Nephron progenitor cell (in vitro differentiated cells): ENCODE measurements around the gene TRIM32.

ENCODE experiments used
- DNase-seq: peaks from one replicate; pipeline ENCODE4 v3.0.0; 2021
- H3K27ac Mint-ChIP-seq: 2 replicates; pipeline ENCODE4 v1.8.0; 2021; ENCODE audit warnings: mild to moderate bottlenecking, moderate library complexity, mixed read lengths
- H3K27me3 Mint-ChIP-seq: 2 replicates; pipeline ENCODE4 v1.8.0; 2021; ENCODE audit warnings: mild to moderate bottlenecking, low read depth, mixed read lengths; ENCODE audit not compliant: poor library complexity
- H3K36me3 Mint-ChIP-seq: 2 replicates; pipeline ENCODE4 v1.8.0; 2021; ENCODE audit warnings: low read depth, mixed read lengths
- H3K4me1 Mint-ChIP-seq: 2 replicates; pipeline ENCODE4 v1.8.0; 2021; ENCODE audit warnings: mixed read lengths
- H3K4me3 Mint-ChIP-seq: 2 replicates; pipeline ENCODE4 v1.8.0; 2021; ENCODE audit warnings: mild to moderate bottlenecking, moderate library complexity, mixed read lengths
- H3K9me3 Mint-ChIP-seq: 2 replicates; pipeline ENCODE4 v1.8.0; 2021; ENCODE audit warnings: mild to moderate bottlenecking, moderate library complexity, mixed read lengths
- TF ChIP-seq, protein P1 (sequence below): fragments of 200-600 bp; sonication (generic); IDR thresholded peaks from 2 replicates; pipeline ENCODE4 v1.5.0; 2021; ENCODE audit warnings: antibody characterized with exemption

The TRIM32 gene

DNA sequence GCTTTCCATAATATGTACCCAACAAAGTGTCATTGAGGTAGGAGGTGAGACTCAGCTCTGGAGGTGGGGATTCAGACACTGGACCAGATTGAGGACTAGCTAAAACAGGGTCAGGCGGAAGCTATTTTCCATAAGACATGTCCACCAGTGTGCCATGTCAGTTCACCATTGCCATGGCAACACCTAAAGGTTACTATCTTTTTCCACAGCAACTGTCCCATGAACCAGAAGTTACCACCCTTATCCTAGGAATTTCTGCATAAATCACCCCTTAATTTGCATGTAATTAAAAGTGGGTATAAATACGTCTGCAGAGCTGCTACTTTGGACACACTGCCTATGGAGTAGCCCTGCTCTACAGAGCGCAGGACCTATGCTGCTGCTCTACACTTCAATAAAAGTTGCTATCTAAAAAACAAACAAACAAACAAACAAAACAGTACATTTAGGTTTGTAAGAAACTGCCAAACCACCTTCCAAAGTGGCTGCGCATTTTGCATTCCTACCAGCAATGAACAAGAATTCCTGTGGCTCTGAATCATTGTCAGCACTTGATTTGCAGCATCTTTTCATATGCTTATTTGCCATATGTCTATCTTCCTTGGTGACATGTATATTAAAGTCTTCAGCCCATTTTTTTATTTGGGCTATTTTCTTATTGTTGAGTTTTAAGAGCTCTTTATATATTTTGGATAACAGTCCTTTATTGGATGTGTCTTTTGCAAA, 18.0 kb upstream of the TRIM32 start:
- DNase-seq = no peak
- Mint-ChIP-seq H3K4me3 (no peak overlapping the region), H3K27me3 (peaks cover 4% of the 10 kb centered on the region), H3K4me1 (no peaks in the 10 kb centered on the region), H3K27ac (no peak overlapping the region), H3K9me3 (peaks cover 38% of the 10 kb centered on the region), H3K36me3 (peaks cover 26% of the 10 kb centered on the region)
- TF ChIP-seq, protein P1, sequence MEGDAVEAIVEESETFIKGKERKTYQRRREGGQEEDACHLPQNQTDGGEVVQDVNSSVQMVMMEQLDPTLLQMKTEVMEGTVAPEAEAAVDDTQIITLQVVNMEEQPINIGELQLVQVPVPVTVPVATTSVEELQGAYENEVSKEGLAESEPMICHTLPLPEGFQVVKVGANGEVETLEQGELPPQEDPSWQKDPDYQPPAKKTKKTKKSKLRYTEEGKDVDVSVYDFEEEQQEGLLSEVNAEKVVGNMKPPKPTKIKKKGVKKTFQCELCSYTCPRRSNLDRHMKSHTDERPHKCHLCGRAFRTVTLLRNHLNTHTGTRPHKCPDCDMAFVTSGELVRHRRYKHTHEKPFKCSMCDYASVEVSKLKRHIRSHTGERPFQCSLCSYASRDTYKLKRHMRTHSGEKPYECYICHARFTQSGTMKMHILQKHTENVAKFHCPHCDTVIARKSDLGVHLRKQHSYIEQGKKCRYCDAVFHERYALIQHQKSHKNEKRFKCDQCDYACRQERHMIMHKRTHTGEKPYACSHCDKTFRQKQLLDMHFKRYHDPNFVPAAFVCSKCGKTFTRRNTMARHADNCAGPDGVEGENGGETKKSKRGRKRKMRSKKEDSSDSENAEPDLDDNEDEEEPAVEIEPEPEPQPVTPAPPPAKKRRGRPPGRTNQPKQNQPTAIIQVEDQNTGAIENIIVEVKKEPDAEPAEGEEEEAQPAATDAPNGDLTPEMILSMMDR = no peak

DNA sequence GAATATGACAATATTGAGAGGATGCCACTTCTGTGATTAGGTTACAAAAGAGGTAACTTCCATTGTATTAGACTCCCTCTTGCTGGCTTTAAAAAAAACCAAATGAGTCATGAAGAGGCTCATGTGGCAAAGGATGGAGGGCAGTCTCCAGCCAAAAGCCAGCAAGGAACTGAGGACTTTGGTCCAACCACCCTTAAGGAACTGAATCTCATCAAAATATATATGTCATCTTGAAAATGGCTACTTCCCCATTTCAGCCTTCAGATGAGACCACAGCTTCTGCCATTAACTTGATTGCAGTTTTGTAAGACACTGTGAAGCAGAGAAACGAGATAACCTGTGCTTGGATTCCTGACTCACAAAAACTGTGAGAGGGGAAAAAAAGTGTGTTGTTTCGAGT, 15.5 kb upstream of the TRIM32 start:
- DNase-seq = no peak
- Mint-ChIP-seq H3K4me1 (peaks cover 14% of the 10 kb centered on the region), H3K36me3 (peaks cover 42% of the 10 kb centered on the region), H3K27me3 (peaks cover 4% of the 10 kb centered on the region), H3K4me3 (no peak overlapping the region), H3K9me3 (peaks cover 50% of the 10 kb centered on the region), H3K27ac (no peak overlapping the region)
- TF ChIP-seq, protein P1 = no peak

DNA sequence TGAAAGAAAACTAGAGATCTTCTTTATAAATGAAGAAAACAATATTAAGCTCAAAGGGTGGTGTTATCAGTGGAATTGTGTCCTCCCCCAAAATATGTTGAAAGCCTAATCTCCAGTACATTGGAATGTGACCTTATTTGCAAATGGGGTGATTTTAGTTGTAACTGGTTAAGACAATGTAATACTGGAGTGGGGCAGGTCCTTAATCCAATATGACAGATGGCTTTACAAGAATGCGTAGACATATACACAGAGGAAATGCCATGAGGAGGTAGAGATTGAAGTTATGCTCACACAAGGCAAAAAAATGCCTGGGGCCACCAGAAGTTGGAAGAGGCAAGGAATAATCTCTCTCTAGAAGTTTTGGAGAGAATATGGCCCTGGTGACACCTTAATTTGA, 13.7 kb upstream of the TRIM32 start:
- peaks cover 4% of the 10 kb centered on the region for H3K27me3 Mint-ChIP-seq
- peaks cover 29% of the 10 kb centered on the region for H3K4me1 Mint-ChIP-seq
- TF ChIP-seq, protein P1 = no peak
- peaks cover 50% of the 10 kb centered on the region for H3K9me3 Mint-ChIP-seq
- H3K36me3 Mint-ChIP-seq = peaks cover 42% of the 10 kb centered on the region
- no peak overlapping the region for H3K27ac Mint-ChIP-seq
- no peak overlapping the region for H3K4me3 Mint-ChIP-seq
- no peak for DNase-seq

DNA sequence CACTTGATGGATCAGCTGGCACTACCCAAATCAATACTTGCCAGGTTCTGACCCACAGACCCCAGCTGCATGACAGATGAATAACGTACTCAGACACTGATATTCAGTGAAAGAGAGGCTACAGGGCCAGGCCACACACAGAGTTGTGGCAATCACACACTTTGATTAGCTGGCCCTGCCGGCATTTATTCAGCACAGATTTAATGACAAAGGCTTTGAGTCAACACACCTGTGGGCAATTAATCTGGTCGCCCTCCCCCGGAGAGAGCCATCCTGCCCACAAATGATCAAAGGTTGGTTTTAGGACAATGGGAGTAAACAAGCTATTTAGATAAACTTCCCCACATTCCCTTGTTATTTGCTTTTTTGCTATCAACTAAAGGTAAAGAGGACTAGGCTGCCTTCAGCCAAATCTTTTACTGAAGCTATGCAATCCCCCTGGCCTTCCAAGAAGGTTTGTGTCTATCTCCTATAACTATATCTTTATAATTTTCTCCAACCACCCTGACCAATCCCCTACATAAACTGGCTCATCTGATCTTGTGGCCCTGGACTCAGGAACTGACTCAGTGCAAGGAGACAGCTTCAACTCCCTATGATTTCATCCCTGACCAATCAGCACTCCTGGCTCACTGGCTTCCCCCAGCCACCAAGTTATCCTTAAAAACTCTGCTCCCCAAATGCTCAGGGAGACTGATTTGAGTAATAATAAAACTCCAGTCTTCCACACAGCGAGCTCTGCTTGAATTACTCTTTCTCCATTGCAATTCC, 12.7 kb upstream of the TRIM32 start:
- no peak for DNase-seq
- Mint-ChIP-seq H3K27me3 (no peaks in the 10 kb centered on the region), H3K27ac (no peak overlapping the region), H3K4me3 (no peak overlapping the region), H3K36me3 (peaks cover 42% of the 10 kb centered on the region), H3K9me3 (peaks cover 46% of the 10 kb centered on the region), H3K4me1 (peaks cover 29% of the 10 kb centered on the region)
- TF ChIP-seq, protein P1 = no peak

DNA sequence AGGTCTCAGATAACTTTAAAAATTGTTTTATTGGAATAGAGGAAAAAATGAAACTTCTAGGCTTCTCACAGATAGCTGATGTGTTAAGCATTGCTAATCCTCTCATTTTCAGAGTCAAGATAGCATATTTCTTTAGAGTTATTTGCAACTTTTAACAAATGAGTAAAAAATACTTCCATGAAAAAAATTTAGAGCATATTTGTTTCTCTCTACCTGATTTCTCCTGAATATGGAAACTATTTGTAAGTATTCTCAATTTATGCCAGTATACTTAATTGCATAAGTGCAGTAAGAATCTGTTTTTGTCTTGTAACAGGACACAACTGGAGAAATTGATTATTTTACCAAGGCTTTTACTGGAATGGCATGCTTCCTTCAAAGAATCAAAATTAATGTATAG, 3.6 kb upstream of the TRIM32 start:
- peaks cover 36% of the 10 kb centered on the region for H3K9me3 Mint-ChIP-seq
- peaks cover 23% of the 10 kb centered on the region for H3K4me1 Mint-ChIP-seq
- TF ChIP-seq, protein P1 = no peak
- peaks cover 6% of the 10 kb centered on the region for H3K27me3 Mint-ChIP-seq
- H3K4me3 Mint-ChIP-seq = no peak overlapping the region
- H3K36me3 Mint-ChIP-seq = peaks cover 24% of the 10 kb centered on the region
- no peak for DNase-seq
- no peak overlapping the region for H3K27ac Mint-ChIP-seq
